HG03108 (cell line): ENCODE results near the gene ASB4.
"Not testable (repeated sequence)": the region's sequence is repeated elsewhere in the genome, so short reads cannot be mapped to it uniquely, and the experiment has no call there.

Experiments used
- ATAC-seq: cut with Tn5 transposase; IDR thresholded peaks from one replicate; pipeline ENCODE4 v1.9.1; 2021; ENCODE audit warnings: moderate library complexity; ENCODE audit not compliant: unreplicated experiment

ASB4 gene

GRCh38 chr7:95478272-95479037 is 7.3 kb upstream of the ASB4 start:
- ATAC-seq = no peak

- no peak for ATAC-seq
Observed at GRCh38 chr7:95479992-95480624, 5.6 kb upstream of the ASB4 start.

DNA sequence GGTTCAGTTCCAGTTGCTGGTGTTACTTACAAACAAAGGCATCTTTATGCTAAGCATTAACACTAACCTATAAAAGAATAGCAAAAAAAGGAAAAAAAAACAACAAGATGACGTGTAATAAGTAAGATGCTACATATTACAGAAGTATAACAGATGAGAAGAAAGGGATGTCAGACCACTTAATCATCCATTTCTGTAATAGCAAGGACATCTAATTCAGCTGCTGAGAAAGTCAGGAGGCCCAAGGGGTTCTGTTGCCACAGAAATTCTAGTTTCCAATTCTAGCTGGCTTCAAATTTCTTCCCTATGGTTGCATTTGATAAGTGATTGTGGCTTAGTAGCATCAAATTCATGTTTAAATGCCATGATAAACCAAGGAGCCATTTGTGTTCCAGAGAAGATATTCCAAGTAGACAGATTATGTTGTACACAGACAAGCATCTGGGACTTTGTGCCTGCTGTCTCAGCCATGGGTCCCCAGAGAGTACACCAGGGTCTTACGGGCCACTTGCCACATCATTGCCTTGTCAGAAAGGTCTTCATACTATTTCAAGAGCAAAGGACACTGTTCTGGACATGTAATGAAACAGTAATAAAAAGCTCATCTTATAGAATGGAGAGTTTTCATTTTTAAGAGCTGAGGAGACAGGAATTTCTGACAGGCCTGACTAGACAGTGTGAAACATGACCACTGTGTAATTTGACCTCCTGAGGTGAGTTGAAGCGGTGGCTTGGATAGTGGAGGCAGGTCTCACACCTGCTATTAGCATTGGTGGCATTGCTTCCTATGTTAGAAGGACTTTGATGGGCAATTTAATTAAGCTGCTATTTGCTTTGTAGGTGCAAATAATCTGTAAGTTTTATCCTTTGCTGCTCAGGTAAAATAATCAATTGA is 4.2 kb upstream of the ASB4 start:
- no peak for ATAC-seq

- ATAC-seq = no peak
Observed at GRCh38 chr7:95482424-95482823, 3.3 kb upstream of the ASB4 start.

DNA sequence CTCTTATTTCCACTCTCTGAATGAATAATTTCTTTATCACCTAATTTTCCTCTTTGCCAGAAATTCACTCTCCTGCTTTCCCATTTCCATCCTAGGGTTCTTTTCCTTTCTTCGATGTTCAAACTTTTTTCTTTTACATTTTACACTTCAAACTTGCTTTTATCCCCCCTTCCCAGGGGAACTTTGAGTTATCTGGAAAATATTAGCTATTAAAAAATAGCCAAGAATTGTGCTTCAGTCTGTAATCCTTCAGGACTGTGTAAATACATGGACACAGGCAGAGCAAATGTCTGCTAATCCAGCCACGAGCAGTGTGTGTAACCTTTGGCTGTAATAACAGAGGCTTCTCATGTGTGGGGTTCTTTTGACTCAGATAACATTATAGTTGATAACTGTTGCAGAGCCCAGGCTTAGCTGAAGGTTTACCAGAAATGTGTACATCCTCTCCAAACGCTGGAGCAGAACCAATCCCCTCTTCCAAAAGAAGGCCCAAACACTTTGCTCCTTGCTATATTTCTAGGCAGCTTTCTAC is 4.6 kb downstream of the ASB4 start:
- ATAC-seq = no peak

- no peak for ATAC-seq
Observed at GRCh38 chr7:95491201-95491600, 5.5 kb downstream of the ASB4 start.

- no peak for ATAC-seq
Observed at GRCh38 chr7:95491634-95492314, 6.0 kb downstream of the ASB4 start.

DNA sequence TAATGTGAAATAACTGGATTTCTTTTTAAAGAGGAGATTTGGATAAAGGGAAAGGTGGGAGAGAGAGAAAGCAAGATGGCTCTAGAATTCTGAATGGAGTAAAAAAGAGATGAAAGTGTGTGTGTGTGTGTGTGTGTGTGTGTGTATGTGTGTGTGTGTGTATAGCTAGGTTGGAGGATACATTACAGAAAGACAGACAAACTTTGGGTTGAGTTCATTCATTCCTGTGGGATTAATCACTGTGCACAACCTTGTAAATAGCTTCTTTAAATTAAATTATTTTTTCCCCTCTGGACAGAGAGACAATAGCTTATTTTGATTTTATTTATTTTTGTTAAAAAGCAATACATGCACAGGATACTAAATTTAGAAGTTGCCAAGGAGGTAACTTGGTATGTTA is 7.5 kb downstream of the ASB4 start:
- ATAC-seq = no peak

DNA sequence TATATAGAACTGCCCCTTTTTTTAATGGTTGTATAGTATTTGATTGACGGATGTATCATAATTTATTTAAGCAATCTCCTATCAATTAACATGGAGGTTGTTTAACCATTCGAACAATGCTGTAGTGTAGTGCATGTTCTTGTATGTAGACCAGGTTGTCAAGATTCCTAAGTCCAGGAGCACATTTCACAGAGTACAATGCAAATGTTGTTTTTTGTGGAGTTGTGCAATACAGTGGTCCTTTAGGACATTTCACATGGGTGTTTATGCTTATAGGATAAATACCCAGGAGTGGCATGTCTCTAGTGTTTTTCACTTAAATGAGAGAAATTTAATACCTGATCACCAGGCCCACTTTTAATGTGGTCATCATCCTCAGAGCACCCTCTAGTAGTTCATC is 8.1 kb downstream of the ASB4 start:
- ATAC-seq = no peak

- peak; percentile 90 for ATAC-seq
Observed at GRCh38 chr7:95501261-95501832, 15.6 kb downstream of the ASB4 start.

DNA sequence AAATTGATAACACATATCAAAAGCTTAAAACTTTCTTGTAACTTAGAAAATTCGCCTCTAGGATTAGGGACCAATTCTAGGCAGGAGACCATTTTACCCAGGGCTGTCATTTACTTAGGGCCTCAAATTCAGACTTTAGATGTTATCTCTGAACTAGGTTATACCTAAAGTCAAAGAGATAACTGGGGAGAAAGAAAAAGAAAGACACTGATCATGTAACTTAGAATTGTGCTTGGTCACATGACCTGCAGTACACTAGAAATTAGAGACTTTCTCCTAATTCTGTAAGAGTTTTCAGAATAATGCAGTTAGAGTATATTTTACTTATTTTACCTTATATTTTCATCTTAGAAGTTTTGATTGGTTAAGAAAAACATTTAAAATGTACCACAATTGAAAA is 16.7 kb downstream of the ASB4 start:
- no peak for ATAC-seq

DNA sequence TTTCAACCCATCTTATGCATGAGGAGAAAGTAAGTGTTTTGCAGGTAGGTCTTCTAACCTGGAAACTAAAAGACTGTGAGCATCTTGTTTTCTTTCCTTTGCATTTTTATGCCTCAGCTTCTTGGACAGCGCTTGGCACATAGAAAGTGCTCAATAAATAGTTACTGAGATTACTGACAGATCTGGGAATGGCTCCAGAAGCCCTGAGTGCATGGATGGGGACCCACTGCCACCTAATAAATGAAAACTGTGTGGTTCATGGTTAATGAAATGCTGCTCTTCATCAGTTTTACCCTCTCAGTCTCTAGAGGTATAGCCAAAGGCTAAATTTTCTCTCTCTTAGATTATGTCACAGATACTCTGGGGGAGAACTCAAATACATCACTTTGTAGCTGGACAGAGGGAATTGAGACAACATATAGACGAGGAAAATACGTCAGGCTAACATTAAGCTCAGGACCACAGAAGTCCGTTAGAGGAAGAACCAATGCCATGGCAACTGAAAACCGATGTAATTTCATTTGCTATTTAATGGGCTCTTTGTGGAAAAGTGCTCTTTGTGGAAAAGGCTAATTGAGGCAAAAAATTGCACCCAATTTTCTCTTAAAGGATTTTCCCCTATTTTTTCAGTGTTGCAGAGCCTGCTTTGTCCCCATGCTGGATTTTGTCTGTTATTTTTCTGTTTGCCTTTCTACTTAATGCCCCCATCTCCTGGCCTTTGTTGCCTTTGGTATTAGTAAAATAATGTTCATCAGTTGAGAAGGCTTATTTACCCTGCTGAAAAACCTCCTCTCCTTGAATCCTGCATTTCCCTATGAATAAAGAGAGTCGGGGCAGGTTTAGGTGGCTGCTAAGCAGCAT is 17.8 kb downstream of the ASB4 start:
- no peak for ATAC-seq

- ATAC-seq = not testable (repeated sequence)
Observed at GRCh38 chr7:95504132-95504588, 18.4 kb downstream of the ASB4 start.

- no peak for ATAC-seq
Observed at GRCh38 chr7:95508780-95509179, 23.0 kb downstream of the ASB4 start.

DNA sequence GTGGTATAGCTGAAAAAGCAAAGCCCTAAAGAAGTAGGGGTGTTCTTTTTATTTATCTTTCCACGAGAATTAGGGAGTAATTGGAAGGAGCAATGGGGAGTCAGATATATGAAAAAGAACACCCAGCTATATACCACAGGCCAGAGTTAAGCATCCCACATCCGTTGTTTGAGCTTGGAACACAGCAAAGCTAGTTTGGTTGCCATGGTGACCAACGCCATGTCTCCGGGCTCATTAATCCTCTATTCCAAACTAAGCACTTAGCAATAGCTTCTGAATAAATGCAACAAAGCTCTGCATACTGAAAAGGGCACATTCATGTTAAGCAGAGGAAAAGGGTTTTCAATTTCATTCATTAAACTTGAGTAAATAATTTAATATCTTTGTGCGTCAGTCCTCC is 23.5 kb downstream of the ASB4 start:
- ATAC-seq = no peak

DNA sequence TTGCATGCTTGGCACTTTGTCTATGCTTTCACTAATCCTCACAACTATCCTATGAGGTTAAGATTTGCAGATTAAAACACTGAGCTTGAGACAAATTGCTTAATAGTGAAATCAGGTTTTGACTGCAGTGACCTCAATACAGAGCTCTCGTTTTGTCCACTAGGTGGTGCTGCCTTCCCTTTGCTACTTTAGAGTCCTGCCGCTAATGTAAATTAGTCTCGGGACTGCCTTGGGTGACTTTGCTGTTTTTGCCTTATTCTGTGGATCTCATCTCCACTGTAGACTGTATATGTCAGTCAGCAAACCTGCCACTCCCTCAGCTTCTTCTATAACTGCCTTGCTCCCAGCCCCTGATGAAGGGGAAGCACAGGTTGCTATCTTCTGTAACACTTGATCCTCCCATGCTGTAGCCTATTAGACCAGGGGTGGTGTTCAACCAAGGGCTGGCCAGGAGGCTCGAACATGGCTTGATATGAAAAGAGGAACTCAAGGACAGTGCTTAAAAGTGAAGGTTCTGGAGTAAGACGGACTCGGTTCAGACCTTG is 26.0 kb downstream of the ASB4 start:
- ATAC-seq = peak; percentile 82

DNA sequence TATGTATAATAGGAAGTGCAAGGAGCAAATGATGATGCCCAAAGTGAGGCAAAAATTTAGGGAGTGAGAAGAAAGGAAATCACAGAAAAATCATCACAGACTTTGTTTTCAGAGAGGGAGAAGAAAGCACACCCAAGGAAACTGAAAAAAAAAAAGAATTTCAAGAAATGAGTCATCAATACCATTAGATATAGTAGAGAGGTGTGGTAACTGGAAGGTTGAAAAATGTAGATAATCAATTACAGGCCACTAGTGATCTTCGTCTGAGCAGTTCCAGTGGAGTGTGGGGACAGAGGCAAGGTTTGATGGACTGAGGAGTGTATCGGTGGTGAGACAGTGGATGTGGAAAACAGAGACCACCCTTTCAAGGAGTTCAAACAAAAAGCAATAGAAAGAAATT is 31.7 kb downstream of the ASB4 start:
- ATAC-seq = peak; percentile 70

DNA sequence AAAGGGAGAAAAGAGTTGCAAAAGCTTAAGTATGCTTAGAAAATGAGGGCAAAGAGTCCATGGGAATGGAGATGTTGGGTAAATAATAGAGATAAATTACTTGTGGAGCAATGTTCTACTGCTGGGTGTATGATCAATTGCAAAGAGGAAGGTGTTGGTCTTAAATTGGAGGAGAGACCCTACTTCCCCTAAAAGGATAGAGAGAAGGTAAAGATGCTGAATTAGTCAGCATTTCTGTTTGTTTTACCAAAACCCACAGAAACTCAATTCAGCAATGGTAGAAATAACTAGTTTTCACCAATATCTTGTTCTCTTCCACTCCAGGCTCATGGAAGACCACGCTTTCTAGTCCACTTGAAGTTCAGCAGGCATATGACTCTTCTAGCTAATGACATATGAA is 32.1 kb downstream of the ASB4 start:
- ATAC-seq = peak; percentile 35

GRCh38 chr7:95520136-95520535 is 34.4 kb downstream of the ASB4 start:
- no peak for ATAC-seq
